K562 (cell line): ENCODE measurements around the gene HEATR3.

Source experiments
- ARID2 ChIP-seq: fragments of 450-650 bp; IDR thresholded peaks from 2 replicates; pipeline ENCODE4 v1.6.1; 2017; ENCODE audit warnings: antibody characterized with exemption, mild to moderate bottlenecking
- CEBPG ChIP-seq, 3 experiments: fragments of 200-800 bp in 1 of 3; sonication (Bioruptor generic) in 1 of 3; sonication (generic) in 1 of 3; formaldehyde crosslinking in 1 of 3; IDR thresholded peaks in 2 of 3; conservative IDR thresholded peaks in 1 of 3; 2 replicates each; pipeline versions ENCODE4 v1.6.1 to v1.8.0; 2016 to 2022; ENCODE audit warnings: missing compliant biosample characterization in 2 of 3, missing genetic modification characterization in 2 of 3, mild to moderate bottlenecking in 1 of 3, missing genetic modification reagents in 1 of 3
- FOXJ3 ChIP-seq: sonication (generic); formaldehyde crosslinking; IDR thresholded peaks from 2 replicates; pipeline ENCODE4 v1.4.0; 2020; ENCODE audit warnings: mild to moderate bottlenecking, missing genetic modification reagents
- NR2C2 ChIP-seq, 2 experiments: fragments of 200-800 bp in 1 of 2; sonication (Bioruptor generic) in 1 of 2; sonication (generic) in 1 of 2; formaldehyde crosslinking in 1 of 2; IDR thresholded peaks; 2 replicates each; pipeline versions ENCODE4 v1.6.1 to v1.8.0; 2016 to 2022; ENCODE audit warnings: mild to moderate bottlenecking in 1 of 2, missing compliant biosample characterization in 1 of 2, missing genetic modification characterization in 1 of 2, missing genetic modification reagents in 1 of 2
- OTX1 ChIP-seq: fragments of 450-650 bp; formaldehyde crosslinking; IDR thresholded peaks from 2 replicates; pipeline ENCODE4 v1.4.0; 2022; ENCODE audit warnings: mild to moderate bottlenecking
- ZNF184 ChIP-seq: sonication (generic); formaldehyde crosslinking; IDR thresholded peaks from 2 replicates; pipeline ENCODE4 v1.5.0; 2020; ENCODE audit warnings: missing genetic modification reagents
- TF ChIP-seq, protein P1 (sequence below): fragments of 200-800 bp; sonication (Bioruptor generic); IDR thresholded peaks from 2 replicates; pipeline ENCODE4 v1.6.1; 2016; ENCODE audit warnings: missing genetic modification characterization, missing compliant biosample characterization

DNA sequence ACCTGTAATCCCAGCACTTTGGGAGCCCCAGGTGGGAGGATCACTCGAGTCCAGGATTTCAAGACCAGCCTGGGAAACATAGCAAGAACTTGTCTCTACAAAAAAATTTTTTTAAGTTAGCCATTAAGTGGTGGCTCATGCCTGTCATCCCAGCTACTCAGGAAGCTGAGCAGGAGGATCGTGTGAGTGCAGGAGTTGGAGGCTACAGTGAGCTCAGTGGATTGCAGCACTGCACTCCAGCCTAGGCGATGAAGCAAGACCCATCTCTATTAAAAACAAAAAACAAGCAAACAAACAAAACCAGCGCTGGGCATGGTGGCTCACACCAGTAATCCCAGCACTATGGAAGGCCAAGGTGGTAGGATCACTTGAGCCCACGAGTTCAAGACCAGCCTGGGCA, 38.0 kb downstream of the HEATR3 start:
- TF ChIP-seq ARID2 = no peak
- no peak for TF ChIP-seq FOXJ3
- no peak for TF ChIP-seq OTX1 (CRISPR knock-in tag)
- no peak for TF ChIP-seq ZNF184 (CRISPR knock-in tag)
- no peak for TF ChIP-seq CEBPG (CRISPR knock-in tag; IDR thresholded peaks at IDR 0.05)
- TF ChIP-seq CEBPG (tag; conservative IDR thresholded peaks at IDR 0.05 in 1 of 2, IDR thresholded peaks at IDR 0.05 in 1 of 2) = no peak
- no peak for TF ChIP-seq NR2C2 (CRISPR knock-in tag; IDR thresholded peaks at IDR 0.05)
- no peak for TF ChIP-seq NR2C2 (tag; IDR thresholded peaks at IDR 0.05)
- TF ChIP-seq, protein P1, sequence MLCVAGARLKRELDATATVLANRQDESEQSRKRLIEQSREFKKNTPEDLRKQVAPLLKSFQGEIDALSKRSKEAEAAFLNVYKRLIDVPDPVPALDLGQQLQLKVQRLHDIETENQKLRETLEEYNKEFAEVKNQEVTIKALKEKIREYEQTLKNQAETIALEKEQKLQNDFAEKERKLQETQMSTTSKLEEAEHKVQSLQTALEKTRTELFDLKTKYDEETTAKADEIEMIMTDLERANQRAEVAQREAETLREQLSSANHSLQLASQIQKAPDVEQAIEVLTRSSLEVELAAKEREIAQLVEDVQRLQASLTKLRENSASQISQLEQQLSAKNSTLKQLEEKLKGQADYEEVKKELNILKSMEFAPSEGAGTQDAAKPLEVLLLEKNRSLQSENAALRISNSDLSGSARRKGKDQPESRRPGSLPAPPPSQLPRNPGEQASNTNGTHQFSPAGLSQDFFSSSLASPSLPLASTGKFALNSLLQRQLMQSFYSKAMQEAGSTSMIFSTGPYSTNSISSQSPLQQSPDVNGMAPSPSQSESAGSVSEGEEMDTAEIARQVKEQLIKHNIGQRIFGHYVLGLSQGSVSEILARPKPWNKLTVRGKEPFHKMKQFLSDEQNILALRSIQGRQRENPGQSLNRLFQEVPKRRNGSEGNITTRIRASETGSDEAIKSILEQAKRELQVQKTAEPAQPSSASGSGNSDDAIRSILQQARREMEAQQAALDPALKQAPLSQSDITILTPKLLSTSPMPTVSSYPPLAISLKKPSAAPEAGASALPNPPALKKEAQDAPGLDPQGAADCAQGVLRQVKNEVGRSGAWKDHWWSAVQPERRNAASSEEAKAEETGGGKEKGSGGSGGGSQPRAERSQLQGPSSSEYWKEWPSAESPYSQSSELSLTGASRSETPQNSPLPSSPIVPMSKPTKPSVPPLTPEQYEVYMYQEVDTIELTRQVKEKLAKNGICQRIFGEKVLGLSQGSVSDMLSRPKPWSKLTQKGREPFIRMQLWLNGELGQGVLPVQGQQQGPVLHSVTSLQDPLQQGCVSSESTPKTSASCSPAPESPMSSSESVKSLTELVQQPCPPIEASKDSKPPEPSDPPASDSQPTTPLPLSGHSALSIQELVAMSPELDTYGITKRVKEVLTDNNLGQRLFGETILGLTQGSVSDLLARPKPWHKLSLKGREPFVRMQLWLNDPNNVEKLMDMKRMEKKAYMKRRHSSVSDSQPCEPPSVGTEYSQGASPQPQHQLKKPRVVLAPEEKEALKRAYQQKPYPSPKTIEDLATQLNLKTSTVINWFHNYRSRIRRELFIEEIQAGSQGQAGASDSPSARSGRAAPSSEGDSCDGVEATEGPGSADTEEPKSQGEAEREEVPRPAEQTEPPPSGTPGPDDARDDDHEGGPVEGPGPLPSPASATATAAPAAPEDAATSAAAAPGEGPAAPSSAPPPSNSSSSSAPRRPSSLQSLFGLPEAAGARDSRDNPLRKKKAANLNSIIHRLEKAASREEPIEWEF = no peak
